Osteoblast (primary cell): ENCODE results near the gene COL27A1. TPM values are rescaled to one million over a fixed set of nuclear protein-coding genes. Genes with fewer than 3 reads are reported as not detected.

Experiments used
- DNase-seq: peaks from one replicate; pipeline ENCODE4 v3.0.0; 2011; ENCODE audit warnings: low spot score, mixed read lengths; ENCODE audit not compliant: insufficient read length; ENCODE audit errors: missing footprints
- H2AFZ ChIP-seq: 2 replicates; pipeline ENCODE4 v1.6.0; 2011; ENCODE audit warnings: mild to moderate bottlenecking, low read length
- H3K27ac ChIP-seq: 2 replicates; pipeline ENCODE4 v1.5.1; 2011; ENCODE audit warnings: mild to moderate bottlenecking, low read depth, low read length, moderate library complexity
- H3K27me3 ChIP-seq: 2 replicates; pipeline ENCODE4 v1.6.0; 2012; ENCODE audit warnings: mild to moderate bottlenecking, control low read depth, inconsistent platforms, low read length, moderate library complexity; ENCODE audit not compliant: insufficient read depth
- H3K36me3 ChIP-seq: 2 replicates; pipeline ENCODE4 v1.5.1; 2011; ENCODE audit warnings: mild to moderate bottlenecking, low read length, control low read depth, moderate library complexity; ENCODE audit not compliant: insufficient read depth
- H3K4me1 ChIP-seq: 2 replicates; pipeline ENCODE4 v1.5.1; 2011; ENCODE audit warnings: mild to moderate bottlenecking, low read length, control low read depth, moderate library complexity; ENCODE audit not compliant: insufficient read depth
- H3K4me2 ChIP-seq: 2 replicates; pipeline ENCODE4 v1.6.0; 2011; ENCODE audit warnings: mild to moderate bottlenecking, low read length; ENCODE audit not compliant: insufficient read depth
- H3K4me3 ChIP-seq: fragments of 200-600 bp; sonication (generic); 3 replicates; pipeline ENCODE4 v1.5.1; 2012; ENCODE audit warnings: mild to moderate bottlenecking, low read length, inconsistent platforms; ENCODE audit not compliant: insufficient read depth
- H3K79me2 ChIP-seq: 2 replicates; pipeline ENCODE4 v1.6.0; 2012; ENCODE audit warnings: mild to moderate bottlenecking, low read length, control low read depth, inconsistent platforms; ENCODE audit not compliant: insufficient read depth
- H3K9me3 ChIP-seq: 2 replicates; pipeline ENCODE4 v1.5.1; 2011; ENCODE audit warnings: low read depth, low read length, control low read depth
- H4K20me1 ChIP-seq: 2 replicates; pipeline ENCODE4 v1.6.0; 2012; ENCODE audit warnings: mild to moderate bottlenecking, low read length, control low read depth; ENCODE audit not compliant: insufficient read depth
- CTCF ChIP-seq: IDR thresholded peaks from 2 replicates; pipeline ENCODE4 v1.5.1; 2011; ENCODE audit warnings: mild to moderate bottlenecking, low read depth, low read length, moderate library complexity; ENCODE audit errors: extremely low read depth
- total RNA-seq: library from RNA; depleted of rRNA; stranded (reverse); fragments of >200 nt; gene quantifications from 2 replicates; pipeline ENCODE4 v1.2.3, GENCODE V29; 2012

The COL27A1 gene
- total RNA-seq, 1 donor = 10.1 TPM

GRCh38 chr9:114131808-114132549, 23.4 kb upstream of the COL27A1 start:
- H3K4me1 ChIP-seq = no peaks in the 10 kb centered on the region
- H3K79me2 ChIP-seq = no peaks in the 10 kb centered on the region
- no peaks in the 10 kb centered on the region for H3K36me3 ChIP-seq
- no peak overlapping the region for H3K4me2 ChIP-seq
- H3K9me3 ChIP-seq = peaks cover 7% of the 10 kb centered on the region
- no peaks in the 10 kb centered on the region for H4K20me1 ChIP-seq
- no peak for DNase-seq
- no peak overlapping the region for H2AFZ ChIP-seq
- H3K27ac ChIP-seq = no peak overlapping the region
- no peak for TF ChIP-seq CTCF
- peaks cover 45% of the 10 kb centered on the region for H3K27me3 ChIP-seq
- no peak overlapping the region for H3K4me3 ChIP-seq

GRCh38 chr9:114132550-114132918, 22.8 kb upstream of the COL27A1 start:
- Histone ChIP-seq H3K9me3 (peaks cover 4% of the 10 kb centered on the region), H3K27me3 (peaks cover 49% of the 10 kb centered on the region), H3K4me3 (no peak overlapping the region), H4K20me1 (no peaks in the 10 kb centered on the region), H3K4me1 (no peaks in the 10 kb centered on the region), H3K27ac (no peak overlapping the region), H3K4me2 (no peak overlapping the region), H2AFZ (no peak overlapping the region), H3K36me3 (no peaks in the 10 kb centered on the region), H3K79me2 (no peaks in the 10 kb centered on the region)
- TF ChIP-seq CTCF = no peak
- peak; percentile 51 for DNase-seq

- no peak for TF ChIP-seq CTCF
- Histone ChIP-seq H3K4me2 (no peak overlapping the region), H4K20me1 (no peaks in the 10 kb centered on the region), H3K9me3 (no peaks in the 10 kb centered on the region), H3K27ac (no peak overlapping the region), H3K27me3 (peaks cover 58% of the 10 kb centered on the region), H3K4me1 (no peaks in the 10 kb centered on the region), H3K36me3 (no peaks in the 10 kb centered on the region), H2AFZ (no peak overlapping the region), H3K4me3 (no peak overlapping the region), H3K79me2 (no peaks in the 10 kb centered on the region)
- peak; percentile 67 for DNase-seq
These were observed 20.4 kb upstream of the COL27A1 start for GRCh38 chr9:114134827-114135396.

- Histone ChIP-seq H3K9me3 (no peaks in the 10 kb centered on the region), H4K20me1 (no peaks in the 10 kb centered on the region), H2AFZ (no peak overlapping the region), H3K27ac (no peak overlapping the region), H3K4me1 (no peaks in the 10 kb centered on the region), H3K36me3 (no peaks in the 10 kb centered on the region), H3K4me2 (no peak overlapping the region), H3K4me3 (no peak overlapping the region), H3K27me3 (peaks cover 68% of the 10 kb centered on the region), H3K79me2 (no peaks in the 10 kb centered on the region)
- no peak for DNase-seq
- TF ChIP-seq CTCF = no peak
These were observed 17.5 kb upstream of the COL27A1 start for GRCh38 chr9:114137831-114138230.
